Activated T-cell treated with anti-CD3 and anti-CD28 coated beads for 48 hours (primary cell): Measurements from ENCODE around the gene ITGA8.
"Not testable (repeated sequence)": the region's sequence is repeated elsewhere in the genome, so short reads cannot be mapped to it uniquely, and the experiment has no call there.

ENCODE experiments used
- DNase-seq: peaks from one replicate; pipeline ENCODE4 v3.0.0-alpha.2; 2020; ENCODE audit warnings: low read depth

ITGA8 gene

DNA sequence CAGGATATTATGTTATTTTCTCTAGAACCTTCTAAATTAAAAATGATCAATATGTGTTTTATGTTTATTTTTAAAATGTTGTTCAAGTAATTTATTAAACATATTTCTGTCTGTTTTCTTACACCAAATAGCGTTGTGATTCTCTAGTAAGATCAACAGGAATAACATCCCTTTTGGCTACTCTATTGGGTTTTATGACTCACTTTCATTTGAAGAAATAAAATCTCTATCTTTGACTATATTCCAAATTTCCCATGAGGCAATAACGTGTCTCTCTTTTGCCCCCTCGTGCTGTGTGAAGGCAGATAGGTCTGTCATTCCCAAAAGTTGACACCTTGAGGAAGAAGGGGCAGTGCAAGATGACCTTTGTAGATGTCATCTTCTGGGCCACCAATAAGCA lies 40.9 kb downstream of the ITGA8 start:
- DNase-seq = no peak

DNA sequence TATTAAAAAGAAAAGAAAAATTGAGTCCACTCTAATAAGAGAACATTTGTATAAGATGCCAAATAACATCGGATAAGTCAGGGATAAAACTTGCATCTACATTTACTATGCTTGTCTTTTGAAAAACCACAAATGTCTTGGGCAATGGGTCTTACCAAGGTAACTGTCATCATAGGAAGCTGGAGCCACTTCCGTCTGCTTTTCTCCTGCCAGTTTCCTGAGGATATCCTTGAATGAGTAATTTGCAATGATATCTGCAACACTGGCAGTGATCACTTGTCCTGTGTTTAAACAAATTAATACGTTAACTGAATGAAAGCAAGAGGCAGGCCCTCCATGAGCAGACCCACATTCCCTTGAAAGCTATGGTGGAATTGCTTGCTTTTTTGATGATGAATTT lies 47.3 kb downstream of the ITGA8 start:
- no peak for DNase-seq

DNA sequence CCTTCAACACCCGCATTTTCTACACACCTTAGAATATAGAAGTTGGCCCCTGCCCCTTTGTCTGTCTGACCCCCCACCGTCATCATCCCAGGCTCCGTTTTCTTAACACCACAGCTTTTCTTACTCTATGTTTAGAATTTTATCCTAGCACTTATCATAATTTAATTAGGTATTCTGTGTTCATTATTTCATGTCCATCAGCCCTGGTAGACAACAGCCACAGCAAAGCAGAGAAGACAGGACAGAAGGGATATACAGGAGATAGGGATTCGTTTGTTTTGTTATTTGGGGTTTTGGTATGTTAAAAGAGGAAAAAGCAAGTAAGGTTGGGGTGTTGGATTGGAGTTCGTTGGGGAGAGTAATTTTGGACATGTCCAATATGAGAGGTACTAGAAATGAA lies 48.8 kb downstream of the ITGA8 start:
- DNase-seq = no peak

DNA sequence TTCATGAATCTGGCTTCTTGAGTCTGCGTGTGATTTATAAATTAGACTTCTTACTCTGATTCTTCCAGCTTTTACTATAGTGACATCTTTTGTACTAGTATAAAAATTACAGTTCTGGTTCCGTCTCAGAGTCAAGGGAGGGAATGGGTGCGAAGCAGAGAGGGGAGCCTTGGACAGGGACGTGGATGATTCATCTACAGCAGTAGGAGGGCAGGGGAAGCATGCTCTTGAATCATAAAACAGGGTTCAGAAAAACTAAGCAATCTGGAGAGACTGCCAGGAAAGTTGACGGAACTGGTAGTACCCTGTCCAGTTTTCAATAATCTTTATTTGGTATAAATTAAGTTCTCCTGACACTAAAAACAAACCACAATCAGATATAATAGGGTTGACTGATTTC lies 58.1 kb downstream of the ITGA8 start:
- DNase-seq = no peak

DNA sequence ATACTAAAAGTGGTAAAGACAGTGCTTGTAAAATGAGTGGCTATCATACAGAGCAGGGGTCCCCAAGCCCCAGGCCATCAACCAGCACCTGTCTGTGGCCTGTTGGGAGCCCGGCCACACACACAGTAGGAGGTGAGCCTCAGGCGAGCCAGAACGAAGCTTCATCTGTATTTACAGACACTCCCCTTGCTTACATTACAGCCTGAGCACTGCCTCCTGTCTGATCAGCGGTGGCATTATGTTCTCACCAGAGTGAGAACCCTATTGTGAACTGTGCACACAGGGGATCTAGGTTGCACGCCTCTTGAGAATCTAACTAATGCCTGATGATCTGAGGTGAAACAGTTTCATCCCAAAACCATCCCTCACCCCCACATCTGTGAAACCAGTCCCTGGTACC lies 58.7 kb downstream of the ITGA8 start:
- no peak for DNase-seq

DNA sequence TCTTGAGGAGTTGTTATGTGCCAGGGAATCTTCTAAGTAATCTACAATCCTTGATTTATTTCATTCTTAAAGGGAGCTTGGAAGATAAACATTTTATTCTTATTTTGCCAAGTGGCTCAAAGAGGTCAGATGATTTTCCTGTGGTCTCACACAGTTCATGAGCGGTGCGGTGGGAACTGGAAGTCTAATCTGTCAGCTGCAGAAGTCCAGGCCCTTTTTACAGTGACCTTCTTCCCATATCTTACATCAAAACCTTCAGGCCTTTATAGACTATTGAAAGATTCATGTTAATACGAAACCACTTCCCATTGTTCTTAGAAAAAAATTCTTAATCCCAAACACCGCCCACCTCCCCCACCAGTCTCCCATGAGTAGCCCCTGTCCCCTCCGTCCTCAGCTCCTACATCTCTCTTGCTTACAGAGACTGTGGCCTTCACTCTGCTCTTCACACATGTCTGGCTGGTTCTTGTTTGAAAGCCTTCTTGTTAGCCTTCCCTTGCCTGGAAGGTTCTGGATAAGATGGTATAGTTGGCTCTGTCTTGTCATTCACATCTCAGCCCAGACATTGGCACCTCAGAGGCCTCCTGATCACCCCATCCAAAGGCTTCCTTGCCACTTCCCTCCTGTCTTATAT lies 61.5 kb downstream of the ITGA8 start:
- no peak for DNase-seq

DNA sequence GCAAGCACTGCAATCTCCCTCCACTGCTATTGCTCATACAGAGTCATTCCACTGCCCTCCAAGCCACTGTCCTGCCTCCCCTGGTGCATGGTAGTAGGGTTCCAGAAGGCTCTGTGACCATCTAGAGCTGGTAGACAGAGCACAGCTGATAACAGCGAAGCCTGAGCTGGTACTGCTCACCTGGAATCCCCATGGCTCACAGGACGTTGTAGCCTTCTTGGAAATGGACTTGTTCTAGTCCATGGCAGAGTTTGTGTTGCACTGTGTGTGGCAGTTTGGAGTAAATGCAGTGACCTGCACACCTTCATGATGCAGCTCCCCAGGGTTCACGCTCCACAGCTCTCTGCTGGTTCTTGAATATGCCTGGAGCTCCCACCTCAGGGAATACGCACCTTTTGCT lies 67.0 kb downstream of the ITGA8 start:
- no peak for DNase-seq

DNA sequence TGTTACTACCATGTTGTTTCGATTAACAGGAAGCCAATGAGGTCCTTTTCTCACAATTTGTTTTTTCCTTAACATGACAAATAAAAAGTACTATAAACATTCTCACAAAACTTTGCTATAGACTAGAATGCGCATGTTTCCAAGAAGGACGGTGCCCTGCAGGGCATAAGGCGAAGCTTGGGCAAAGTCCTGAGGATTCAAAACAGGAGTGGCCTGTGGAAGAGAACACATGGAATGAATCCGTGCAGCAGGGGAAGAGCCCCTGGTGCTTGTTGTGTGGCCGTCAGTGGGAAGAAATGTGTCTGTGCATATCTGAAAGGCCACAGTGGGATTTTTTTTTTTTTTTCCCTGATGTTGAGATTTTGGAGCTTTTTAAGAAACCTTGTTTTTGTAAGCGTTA lies 67.6 kb downstream of the ITGA8 start:
- DNase-seq = no peak

DNA sequence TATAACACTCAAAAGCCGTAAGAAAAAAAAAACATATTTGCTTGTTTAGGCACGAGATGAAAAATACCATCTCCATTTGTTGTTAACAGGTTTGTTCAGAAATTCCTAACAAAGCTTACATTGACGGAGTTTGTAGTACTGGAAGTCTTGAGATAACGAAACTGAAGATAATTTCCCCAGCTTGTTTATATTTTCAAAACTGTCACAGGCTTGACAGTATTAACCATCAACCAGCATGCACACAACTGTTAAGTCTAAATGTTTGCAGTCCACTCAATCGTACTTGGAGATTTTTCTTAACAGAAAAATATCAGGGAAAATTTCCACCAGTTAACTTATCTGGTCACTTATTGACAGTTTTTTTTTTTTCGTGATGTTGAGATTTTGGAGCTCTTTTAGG lies 68.5 kb downstream of the ITGA8 start:
- no peak for DNase-seq

DNA sequence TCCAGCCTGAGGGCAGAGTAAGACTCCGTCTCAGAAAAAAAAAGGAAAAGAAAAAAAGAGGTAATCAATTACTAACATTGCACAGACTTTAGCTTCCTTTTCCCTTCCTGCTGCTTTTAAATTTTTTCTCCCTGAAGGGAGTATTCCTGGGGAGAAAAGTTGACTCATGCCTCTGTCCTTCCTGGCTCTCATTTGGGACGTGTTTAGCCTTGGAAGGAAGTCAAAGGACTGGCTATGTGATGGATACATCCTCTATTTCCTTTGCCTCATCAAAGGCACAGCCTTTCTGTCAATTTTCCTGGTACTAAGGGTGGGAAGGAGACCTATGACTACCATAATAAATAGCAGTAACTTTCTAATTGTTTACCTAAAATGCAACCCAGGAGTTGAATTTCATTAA lies 77.6 kb downstream of the ITGA8 start:
- no peak for DNase-seq

DNA sequence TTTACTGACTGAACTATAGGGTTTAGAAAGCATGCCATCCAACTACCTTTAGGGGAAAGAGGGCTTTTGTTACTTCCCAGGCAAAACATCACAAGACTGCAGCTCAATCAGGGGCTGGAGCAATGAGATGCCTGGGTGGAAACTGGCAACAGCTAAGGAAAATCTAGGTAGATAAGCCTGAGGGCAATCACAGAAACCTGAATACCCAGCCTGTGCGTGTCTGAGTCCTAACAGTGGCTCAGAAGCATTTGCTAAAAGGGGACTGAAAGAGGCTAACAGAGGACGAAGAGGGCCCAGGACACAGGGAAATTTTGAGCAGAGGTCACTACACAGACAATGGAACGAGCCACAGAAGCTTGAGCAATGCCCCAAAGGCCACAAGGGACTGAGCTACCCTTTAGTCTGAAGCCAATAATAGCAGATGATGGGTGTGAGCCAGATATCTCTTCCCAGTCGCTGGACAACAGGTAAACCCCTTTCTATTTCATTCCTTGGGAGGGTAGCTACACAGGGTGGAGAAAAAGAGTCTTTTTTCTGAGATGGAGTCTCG lies 79.1 kb downstream of the ITGA8 start:
- no peak for DNase-seq

DNA sequence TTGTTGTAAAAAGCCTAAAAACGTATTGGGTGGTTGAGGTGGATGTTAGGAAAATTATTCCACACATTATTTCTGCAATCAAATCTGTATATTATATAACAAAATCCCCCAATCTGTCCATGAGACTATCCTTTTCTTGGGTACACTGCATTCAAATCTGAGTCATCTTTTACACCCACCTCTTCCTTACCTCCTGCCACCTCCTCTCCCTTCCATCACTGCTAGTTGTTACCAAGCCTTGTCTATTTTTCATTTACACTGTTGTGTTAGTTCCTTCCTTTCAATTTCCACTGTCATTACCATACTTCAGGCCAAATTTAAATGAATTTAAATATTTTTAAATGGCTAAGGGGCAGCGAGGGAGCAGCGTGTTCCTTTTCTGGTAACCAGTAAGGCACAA lies 83.3 kb downstream of the ITGA8 start:
- DNase-seq = no peak

DNA sequence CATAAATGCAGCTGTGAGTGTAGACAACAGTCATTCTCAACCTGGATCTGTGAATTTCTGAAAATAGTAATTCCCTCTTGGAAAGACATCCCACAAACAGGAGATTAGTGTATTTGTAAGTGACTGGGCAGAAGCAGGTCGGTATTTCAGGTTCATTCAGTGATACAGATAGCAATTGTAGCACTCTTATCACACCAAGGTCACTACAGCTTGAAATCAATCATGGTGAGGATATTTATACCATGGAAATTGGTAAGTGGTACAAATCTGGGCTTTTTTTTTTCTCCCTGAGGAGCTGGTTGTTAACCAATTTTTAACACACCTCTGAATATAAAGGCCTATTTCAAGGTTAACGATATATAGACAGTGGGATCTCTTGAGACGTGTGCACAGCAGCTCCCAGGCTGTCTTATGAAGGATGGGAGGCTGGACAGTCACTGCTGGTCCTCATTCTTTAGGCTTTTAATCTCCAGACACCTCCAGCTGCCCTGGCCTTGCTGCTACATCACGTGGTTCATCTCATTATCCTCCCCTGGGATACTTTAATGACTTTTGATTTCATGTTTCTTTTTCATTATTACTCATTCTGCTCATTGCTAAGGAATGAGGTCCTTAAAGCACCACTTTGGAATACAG lies 87.1 kb downstream of the ITGA8 start:
- DNase-seq = no peak

DNA sequence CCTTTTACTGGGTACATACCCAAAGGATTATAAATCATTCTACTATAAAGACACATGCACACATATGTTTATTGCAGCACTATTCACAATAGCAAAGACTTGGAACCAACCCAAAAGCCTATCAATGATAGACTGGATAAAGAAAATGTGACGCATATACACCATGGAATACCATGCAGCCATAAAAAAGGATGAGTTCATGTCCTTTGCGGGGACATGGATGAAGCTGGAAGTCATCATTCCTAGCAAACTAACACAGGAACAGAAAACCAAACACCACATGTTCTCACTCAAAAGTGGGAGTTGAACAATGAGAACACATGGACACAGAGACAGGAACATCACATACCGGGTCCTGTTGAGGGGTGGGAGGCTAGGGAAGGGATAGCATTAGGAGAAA lies 88.5 kb downstream of the ITGA8 start:
- not testable (repeated sequence) for DNase-seq

DNA sequence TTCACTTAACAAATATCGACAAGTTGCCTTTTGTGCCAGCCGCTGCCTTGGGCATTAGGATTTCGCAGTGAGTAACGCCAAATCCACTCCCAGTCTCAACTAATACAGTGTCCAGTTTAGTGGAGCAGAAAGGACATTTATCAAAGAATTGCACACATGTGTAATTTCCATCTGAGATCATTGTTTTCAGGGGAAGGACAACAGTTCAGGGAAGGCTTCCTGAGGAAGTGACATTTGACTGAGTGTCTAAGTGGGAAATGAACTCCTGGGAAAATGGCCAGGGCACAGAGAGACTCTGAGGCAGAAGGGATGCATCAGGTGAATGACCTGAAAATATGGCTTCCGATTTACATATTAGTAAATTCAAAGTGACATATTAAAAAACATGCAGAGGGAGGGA lies 89.4 kb downstream of the ITGA8 start:
- no peak for DNase-seq

DNA sequence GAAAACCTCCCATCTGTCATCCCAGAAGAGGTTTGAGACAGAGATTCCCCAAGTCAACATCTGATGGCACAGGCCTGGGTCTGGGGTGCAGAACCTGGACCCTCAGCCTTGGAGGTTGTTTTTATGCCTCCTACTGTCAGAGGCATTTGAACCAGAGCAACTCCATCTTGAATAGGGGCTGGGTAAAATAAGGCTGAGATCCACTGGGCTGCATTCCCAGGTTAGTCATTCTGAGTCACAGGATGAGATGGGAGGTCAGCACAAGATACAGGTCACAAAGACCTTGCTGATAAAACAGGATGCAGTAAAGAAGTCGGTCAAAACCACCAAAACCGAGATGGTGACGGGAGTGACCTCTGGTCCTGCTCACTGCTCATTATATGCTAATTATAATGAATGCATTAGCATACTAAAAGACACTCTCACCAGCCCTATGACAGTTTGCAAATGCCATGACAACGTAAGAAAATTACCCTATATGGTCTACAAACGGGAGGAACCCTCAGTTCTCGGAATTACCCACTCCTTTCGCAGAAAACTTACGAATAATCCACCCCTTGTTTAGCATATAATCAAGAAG lies 92.0 kb downstream of the ITGA8 start:
- DNase-seq = no peak

DNA sequence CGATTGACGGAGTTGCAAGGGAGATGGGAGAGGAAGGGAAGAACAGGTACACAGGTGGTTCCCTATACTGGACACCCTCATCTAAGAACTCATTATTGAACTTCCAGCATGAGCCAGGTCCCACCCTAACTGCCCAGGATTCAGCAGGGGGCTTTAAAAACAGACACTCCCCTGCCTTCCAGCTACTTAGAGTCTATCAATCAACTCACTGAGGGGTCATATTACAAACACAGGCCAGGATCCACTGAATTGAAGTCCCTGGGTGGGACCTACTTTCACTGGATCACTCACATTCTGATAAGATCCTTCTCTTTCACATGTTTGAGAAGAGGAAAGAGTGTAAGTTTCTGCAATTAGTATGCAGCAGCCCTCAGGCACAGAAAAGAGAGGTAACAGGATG lies 92.8 kb downstream of the ITGA8 start:
- DNase-seq = no peak

DNA sequence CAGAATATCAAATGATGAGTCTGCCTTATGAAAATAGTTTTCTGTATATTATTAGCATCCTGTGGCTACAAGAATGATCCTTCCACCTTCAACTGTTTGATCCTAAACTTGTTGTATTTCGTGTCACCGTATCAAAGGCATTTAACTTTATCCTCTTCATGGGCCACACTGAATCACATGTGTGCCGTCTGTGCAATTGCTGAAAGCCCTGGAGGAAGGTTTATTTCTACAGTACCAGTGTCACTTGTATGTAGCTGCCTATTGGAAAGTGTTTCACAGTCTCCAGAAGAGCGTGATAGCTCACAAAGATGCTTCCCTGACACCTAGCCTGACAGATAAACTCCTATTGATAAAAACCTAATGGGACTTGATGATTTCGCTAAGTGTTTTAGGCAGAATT lies 94.5 kb downstream of the ITGA8 start:
- DNase-seq = no peak

DNA sequence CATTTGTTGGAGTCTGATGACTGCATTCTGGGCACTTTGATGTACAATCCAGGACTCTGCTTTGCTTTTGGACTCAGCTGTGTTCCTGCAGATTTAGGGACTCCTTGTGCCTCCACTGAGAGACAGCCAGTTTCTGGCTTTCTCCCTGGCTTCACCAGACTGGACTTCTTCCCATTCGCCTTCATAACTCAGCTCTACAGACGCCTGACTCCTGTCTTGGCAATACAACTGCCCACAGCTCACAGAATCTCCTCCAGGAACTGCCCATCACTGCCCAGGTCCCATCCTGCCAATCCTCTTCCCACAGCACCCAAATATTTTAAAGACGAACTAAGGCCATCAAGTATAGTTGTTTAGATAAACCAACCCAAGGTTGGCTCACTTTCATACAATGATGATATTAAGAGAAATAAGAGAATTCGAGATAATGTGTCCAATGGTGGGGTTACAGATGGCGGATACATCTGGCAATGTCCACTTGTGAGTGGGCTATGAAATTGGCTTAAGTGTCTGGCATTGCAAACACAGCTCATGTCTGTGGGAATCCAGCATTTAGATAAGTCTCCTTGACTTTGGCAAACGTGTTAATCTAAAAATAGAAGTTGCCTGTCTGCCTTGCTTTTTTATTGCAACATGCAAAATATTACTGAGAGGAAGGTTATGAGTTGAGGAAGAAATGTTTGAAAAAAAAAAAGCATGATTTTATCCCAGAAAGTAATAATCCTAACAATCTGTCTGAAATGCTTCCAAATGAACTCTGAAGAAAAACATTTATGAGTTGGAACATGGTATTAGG lies 95.1 kb downstream of the ITGA8 start:
- no peak for DNase-seq

DNA sequence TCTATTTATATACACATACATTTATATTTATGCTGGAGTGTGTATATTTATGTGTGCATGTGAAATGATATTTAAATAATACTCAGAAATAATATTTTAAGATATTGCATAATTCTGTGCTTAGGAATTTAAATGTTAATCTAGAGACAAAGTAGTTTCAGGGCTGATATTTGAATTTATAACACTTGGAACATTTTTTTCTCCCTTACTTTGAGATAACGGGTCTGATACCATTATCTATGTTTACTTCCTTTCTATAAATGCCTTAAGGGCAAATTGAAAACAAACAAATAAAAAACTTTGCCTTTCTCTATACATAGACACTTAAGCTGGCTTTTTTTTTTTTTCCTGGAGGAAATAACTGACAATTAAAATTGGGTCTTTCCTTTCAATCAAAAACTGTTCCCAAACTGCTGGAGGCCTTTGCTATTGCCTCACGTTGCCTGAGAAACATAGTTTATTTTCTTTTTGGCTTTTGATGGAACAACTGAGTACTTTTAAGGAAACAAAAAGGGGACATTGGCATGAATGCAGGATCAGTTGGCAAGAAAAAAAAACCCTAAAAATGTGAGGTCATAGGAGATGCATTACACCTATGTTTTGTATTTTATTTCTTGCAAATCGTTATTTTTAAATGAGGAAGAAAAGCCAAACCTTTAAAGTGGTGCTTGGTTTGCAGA lies 98.7 kb downstream of the ITGA8 start:
- DNase-seq = no peak

DNA sequence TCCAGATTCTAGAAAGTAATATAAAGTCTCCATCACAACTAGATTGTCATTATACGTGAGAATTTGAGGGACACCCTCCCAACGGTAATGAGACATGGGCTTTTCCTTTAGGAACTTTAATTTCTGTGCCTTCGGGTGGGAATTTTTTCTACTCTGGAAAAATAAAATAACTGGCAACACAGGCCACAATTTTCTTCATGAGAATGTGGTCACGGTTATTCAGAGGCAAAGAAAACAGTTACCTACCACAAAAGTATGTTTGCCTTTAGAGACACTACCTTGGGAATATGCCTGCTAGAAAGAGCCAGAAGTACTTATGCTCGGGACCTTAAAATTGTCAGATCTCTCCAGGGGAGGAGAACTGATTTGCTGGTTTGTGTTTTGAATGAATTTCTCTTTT lies 99.4 kb downstream of the ITGA8 start:
- no peak for DNase-seq

DNA sequence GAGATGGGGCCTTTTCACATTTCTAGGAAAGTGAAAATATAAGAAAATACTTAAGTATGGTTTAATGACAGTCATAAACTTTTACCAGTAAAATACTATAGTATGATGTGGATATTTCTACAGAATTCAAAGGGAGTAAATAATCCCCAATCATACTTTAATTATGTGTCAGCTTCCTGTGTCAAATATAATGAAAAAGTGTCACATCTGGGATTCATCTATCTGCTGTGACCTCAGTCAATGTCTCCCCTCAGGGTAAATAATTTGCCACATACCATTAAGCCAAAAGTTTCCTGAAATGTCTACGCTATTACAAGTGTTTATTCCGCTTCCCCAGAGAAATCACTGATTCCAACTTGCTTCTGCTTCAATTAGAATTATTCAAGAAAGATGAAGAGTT lies 110.5 kb downstream of the ITGA8 start:
- no peak for DNase-seq
